GM19238 (cell line): ENCODE measurements around the gene TGFB1.
"Not testable (repeated sequence)": the region's sequence is repeated elsewhere in the genome, so short reads cannot be mapped to it uniquely, and the experiment has no call there.

Experiments used
- DNase-seq: peaks from one replicate; pipeline ENCODE4 v3.0.0; 2011; ENCODE audit warnings: low spot score; ENCODE audit not compliant: insufficient read length

Gene TGFB1

DNA sequence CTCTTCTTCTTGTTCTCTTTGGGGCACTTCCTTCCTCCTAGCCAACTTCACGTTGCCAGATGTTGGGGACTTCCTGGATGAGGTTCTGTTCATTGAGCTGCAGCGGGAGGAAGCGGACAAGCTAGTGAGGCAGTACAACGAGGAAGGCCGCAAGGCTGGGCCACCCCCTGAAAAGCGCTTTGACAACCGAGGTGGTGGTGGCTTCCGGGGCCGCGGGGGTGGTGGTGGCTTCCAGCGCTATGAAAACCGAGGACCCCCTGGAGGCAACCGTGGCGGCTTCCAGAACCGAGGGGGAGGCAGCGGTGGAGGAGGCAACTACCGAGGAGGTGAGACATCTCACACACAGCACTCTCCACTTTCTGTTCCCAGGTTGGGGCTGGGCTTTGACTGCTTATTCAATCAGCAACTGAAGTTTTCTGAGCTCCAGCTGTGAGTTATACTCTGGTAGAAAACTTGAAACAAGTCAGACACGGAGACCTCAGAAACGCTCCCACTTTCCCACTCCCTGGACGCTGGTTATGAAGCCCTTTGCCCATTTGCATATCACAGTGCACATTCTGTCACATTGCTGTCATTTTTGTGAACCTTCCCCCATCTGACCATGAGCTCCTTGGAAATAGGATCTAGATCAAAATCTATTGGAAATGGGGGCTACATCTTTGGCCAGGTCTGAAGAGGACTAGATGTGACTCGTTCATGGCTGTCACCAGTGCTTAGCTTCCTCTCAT is 50.9 kb downstream of the TGFB1 start:
- DNase-seq = peak; percentile 53

DNA sequence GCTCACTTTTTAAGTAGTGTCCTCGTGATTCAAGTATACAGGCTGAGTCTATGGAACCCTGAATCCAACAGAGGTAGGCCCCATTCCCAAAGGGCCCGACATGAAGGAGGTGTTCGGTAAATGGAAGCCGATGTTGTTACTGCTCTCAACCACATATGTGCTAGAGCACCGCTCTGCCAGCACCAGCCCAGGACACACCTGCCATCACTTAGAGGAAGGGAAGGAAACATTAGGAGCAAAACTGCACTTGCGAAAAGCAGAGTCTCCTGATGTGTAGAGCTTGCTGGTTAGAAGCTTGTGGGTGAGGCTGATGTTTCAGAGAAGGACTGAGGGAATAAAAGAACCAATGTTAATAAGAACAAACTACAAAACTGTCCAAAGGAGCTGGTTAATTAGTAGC is 53.2 kb downstream of the TGFB1 start:
- DNase-seq = no peak

DNA sequence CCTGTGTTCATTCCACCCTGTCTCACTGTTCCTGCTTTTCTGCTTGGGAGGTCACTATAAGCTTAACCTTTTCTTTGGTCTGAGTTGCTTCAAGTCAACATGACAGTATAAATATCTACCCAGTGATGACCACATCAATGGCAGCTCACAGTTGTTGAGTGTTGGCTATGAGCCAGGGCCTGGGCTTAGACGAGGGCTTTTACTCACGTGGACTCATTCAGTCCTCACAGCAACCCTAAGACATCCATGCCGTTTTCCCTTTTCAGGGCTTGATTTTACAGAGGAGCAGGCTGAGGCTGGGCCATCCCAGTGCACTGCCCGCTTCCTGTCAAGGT is 54.0 kb downstream of the TGFB1 start:
- no peak for DNase-seq

DNA sequence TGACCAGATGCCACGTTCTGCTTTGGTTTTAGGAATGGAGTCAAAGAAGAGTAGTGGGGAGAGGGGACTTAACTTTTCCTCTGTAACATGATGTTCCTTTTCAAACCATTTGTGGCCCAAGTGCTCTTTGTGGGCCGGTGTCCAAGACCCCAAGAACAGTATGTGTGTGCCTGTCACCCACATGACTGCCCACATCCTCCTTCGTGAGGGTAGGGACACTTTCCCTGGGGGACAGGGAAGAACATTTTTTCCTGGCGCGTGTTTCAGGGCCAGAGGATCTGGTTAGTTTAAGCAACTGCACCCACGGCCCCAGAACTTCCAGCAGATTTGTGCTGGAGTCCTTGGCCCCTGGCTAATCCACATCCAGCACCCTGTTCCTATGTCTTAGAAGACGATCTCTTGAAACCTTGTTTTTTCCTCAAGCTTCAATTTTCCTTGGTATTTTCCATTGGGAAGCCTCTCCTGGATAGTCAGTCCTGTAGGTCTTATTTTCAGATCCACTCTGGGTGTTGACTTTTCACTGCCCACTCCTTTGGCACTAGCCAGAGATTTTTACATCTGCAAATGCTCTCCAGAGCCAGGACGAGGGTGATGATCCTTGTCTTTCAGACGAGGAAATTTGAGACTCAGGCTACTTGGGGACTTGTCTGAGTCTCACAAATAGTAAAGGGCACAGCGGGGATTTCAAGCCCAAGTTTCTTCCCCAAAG is 54.5 kb downstream of the TGFB1 start:
- DNase-seq = no peak

DNA sequence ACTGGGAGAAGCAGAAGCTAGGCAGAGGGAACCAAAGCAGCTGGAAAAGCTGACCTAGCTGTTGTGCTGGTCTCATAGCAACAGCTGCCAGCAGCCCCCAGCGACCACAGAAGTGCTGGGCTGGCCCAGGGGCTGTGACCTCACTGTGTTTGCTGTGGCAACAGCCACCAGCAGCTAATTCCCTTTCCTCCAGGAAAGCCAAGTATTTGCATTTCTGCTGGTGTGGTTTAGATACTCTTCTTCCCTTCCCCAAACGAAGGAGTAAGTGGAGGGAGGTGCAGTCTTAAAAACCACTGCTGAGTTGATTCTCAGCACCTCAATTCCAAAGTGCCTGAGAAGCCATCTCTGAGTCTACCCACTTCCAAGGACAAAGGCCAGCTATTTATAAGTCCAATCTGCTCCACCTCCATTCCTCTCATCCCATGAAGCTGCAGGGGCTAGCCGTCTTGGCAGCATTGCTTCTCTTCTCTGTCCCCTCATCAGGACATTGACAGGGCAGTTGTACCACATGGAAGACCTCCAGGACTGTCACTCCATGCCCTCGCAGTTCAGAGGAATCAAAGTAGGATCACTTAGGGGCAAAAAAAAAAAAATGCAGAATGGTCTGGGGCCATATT is 55.3 kb downstream of the TGFB1 start:
- DNase-seq = no peak

DNA sequence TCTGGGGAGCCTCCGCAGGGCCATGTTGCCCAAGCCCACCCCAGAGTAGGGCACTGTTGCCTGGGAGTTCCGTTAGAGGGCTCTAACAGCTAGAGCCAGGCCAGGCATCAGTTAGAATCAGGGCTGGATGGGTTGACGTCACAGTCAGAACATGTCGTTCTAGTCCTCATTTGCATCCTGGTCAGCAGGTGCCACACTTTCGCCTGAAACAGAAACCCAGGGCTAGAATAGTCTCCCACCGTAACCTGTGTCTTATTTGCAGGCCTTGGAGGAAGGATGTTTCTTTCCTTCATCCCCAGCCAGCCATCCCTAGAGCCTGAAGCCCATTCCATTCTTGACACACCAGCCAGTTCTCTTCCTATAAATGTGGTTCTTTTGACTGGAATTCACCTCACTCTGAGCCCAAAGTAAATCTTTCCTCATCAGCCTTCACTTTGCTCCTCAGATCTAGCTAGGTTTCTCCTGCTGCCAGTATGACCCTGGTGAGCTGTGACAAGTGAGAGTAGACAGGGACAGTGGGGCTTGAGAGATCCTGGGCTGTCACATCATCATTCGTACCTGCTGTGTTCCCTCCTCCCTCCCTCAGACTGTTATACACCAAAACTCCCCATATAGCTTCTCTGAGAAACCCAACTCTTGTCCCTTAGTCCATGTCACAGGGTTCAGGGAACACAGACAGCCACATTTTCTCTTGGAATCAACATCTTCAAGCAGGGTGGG is 55.9 kb downstream of the TGFB1 start:
- DNase-seq = peak; percentile 88

DNA sequence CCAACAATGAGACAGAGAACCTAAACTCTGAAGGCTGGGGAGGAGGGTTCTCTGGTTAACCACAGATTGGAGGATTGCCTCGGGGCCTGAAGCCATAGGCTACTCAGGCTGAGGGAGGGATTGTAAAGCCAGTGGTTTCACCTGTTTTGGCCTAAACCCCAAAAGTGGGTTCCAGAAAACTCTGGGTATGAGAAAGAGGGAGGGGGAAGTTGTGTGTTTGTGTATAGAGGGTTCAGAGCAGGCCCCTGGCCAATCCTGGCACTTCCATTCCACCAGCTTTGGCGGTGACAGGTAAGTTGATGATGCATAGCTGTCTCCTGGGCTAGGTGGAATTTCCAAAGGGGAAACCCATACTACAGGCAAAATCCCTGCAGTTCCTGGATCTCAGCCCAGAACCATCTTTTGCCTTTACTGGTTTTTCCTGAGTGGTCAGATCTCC is 57.3 kb downstream of the TGFB1 start:
- DNase-seq = no peak

DNA sequence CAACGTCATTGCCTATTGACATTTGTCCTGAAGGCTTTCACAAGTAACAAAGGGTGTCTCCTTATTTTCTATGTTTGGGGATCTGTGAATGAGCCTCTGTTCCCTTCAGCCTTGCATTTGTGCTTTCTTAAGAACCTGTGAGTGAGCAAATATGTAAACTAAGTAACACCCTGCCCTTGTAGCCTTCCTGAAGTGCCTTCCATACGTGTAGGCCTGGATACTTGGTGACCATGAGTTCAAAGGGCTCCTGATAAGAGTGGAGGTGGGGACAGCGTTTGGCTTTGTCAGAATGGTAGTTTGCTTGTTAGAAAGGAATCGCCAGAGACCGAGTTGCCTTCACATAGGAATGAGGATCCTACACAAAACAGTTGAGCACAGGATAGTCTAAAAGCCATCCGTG is 58.2 kb downstream of the TGFB1 start:
- no peak for DNase-seq

DNA sequence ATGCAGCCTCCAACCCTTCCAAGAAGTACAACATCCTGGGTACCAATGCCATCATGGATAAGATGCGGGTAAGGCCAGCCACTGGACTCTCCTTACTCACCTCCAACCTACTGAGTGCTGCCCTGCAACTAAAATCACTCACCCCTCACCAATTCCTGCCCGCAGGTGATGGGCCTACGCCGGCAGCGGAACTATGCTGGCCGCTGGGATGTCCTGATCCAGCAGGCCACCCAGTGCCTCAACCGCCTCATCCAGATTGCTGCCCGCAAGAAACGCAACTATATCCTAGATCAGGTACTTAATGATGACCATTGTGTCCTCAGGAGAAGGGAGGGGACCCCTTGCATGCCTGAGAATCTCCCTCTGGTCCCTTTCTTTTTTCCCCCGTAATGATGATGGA is 59.3 kb downstream of the TGFB1 start:
- DNase-seq = no peak

DNA sequence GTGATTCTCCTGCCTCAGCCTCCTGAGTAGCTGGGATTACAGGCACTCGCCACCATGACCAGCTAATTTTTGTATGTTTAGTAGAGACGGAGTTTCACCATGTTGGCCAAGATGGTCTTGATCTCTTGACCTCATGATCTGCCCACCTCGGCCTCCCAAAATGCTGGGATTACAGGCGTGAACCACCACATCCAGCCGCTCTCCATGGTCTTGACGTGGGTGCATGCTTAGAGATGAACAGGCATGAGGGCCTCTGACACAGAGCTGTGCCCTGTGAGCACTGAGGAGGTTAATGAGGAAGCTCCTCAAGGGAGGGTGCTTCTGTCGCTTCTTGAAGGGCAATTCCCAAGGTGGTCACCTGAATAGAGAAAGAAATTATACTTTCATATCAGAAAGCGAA is 63.9 kb downstream of the TGFB1 start:
- not testable (repeated sequence) for DNase-seq

DNA sequence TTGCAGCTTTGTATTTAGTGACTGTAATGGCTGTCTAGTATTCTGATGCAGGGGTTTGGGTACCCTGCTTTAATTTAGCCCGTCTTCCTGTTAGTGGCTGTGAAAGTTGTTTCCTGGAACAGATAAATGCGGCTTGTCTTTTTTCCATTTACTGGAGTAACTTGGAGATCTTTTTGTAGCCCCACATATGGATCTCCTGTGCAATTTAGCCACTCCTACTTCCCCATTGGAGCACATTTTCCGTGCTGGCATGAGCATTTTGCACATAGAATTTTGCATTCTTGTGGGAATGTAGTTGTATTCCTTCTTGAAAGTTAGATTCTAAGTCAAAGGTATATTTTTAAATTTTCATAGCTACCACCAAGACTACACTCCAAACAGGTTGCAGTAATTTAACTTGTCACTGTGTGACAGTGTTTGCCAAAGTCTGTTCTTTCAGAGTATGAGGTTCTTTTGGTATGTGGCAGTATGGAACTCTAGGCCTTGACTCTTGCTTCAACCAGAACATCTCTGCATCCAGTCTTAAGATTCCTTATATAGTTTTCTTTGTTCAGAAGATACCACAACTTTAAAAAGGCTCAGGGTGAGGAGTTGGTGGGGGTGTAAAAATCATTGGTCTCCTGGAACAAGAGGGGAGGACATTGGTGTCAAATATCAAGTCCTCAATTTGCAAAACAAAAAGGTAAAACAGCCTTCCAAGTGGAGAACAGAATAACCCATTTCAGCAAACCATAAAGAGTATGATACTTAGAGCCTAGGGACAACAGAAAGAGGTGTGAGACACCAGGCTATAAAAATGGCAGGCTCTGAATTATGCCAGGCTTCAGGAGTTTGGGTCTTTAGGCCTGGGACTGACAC is 64.8 kb downstream of the TGFB1 start:
- no peak for DNase-seq
